NCI-H524 (cell line): Measurements from ENCODE around the gene DNASE2B.
A peak's percentile ranks its signal among the peaks of the same experiment; 100 is the strongest.

Source experiments
- DNase-seq, 2 experiments: peaks; one replicate each; lab custom pipeline; 2025; lab: John Stamatoyannopoulos, UW

DNASE2B gene, protein sequence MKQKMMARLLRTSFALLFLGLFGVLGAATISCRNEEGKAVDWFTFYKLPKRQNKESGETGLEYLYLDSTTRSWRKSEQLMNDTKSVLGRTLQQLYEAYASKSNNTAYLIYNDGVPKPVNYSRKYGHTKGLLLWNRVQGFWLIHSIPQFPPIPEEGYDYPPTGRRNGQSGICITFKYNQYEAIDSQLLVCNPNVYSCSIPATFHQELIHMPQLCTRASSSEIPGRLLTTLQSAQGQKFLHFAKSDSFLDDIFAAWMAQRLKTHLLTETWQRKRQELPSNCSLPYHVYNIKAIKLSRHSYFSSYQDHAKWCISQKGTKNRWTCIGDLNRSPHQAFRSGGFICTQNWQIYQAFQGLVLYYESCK

DNA sequence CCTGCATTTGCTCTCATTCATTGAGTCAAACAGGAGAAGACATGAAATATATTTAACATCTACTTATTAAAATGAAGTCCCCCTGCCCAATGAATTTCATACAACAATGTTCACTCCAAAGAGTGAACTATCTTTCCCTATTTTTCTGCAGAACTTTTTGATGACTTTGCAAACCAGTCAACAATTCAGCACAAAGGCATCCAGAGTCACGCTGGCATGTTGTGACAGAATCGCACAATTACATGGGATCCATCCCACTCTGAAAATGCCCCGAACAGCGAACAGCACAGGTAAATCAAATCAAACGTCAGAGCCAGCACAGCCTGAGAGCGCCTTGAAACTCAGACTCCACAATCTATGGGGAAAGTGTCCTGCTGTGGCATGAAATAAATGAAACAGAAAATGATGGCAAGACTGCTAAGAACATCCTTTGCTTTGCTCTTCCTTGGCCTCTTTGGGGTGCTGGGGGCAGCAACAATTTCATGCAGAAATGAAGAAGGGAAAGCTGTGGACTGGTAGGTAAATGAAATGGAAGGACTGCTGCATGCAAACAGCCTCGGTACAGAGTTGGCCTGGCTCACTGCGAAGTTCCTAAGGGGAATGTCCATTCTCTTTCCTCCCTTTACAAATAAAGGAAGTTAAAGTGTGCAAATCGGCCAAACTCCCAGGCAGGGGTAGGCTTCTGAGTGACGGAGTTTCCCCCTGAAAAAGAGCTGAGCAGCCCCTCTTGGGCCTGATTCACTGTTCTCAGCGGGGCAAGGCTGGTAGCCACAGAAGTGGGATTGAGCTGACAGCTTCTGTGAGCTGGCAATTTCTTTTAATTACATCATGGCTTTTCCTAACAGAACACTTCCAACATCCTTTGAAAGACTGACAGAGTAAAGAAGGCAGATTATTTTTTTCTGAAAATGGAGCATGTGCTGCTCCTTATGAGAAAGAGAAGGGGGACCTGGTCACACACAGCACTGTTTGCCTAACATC, at the start of gene DNASE2B:
TSS of gene DNASE2B (plus strand) at position 310 of the 981 bp plus-strand sequence. CDS start at position 391, 81 bp downstream.
- no peak for DNase-seq

DNA sequence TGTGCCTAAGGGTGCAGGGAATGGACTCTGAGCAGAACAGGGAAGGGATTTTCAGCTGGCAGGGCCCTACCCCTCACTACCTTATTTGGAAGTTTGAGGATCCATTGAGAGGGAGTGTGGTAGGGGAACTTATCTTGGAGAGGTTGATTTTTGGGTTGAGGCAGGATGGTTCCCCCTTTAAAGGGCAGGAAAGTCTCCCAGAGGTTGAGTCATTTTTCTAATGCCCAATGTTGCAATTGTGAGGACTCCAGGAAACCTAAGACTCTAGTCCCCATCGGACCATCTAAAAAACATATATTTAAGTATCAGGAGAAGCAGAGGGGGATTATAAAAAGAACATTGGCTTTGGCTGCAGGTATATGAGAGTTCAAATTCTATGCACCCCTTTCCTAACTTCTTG, 49.5 kb upstream of the DNASE2B start:
- no peak for DNase-seq

DNA sequence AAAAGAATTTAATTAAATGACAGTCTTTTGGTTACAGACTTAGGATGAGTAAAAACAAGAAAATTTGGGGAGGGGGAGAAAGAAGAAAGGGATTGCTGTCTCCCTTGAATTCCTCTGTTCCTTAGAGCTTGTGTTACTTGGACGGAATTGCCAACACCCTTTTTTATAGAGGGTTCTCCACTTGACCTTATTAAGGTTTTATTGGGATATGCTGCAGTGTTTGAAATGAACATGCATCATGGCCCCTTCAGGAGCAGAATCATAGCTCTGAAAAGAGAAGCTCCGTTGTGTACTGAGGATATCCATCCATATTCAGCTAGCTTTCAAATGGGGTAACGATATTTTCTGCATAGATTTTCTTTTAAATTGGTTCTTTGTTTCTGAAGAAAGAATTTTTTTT, 48.2 kb upstream of the DNASE2B start:
- DNase-seq = no peak

DNA sequence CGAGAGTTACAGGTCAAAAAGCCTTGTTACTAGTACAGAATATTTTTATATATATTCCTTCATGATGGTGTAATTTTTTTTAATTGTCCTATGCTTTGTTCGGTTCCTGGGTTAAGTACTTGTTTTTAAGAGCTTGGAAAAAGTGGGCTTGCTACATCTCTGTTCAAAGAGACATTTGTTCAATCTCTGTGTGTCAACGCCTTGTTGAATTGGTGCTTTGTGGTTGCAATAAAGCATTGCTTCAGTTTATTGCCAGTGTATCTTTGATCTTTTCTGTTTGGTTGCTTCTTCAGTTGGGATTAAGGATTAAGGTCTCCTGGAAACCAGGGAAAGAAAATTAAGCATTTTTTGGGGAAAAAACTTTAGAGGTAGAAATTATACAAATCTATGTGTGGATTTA, 47.7 kb upstream of the DNASE2B start:
- no peak for DNase-seq

DNA sequence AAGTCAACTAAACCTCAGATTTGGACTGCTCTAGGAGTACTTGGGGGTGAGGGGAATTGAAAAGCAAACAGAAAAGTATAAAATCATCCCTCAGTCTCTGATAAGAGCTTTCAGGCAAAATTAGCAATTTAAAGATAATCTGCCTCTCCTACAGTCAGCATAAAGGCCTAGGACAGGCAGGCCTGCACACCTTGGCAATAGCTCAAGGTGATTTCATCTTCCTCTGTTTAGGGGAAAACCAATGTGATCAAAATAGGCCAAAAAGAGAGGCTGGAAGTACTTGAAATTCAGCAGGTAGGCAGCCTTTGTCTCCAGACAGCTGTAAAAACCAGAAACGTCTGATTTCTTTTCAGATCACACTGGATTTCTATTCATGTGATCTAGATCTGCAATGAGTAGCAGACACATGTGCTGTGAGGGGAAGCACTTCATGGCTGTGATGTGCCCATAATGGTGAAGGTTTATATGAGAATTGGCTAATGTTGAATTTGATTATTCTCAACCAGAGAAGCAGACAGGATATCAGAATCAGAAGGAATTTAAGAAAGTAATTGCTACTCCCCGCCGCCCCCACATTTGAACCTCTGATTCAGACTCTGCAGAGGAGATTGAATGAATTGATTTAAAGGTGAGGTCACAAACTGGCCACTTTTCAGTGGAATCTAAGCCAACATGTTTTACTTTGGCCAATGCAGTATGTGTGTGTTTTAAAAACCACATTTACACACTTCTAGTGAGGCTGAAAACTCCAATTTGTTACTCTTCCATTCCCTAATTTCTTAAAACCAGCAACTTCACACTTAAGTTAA, 45.8 kb upstream of the DNASE2B start:
- DNase-seq = no peak

DNA sequence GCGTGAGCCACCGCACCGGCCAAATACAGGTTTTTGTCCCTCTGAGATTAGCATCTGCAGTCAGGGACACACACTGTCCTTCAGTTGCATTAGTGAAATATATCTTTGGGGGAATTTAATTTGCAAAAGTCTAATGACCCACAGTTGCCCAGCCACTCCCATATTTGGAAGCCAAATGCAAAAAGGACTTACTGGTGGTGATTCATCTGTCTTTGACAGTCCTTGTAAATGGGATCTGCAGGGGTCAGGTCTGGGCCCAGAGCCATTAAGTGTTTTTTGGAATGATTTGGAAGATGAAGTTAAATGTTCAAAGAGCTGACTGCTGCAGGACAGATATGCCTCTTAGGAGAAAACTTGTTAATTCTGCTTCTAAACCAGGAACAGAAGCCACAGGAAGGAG, 44.6 kb upstream of the DNASE2B start:
- no peak for DNase-seq

DNA sequence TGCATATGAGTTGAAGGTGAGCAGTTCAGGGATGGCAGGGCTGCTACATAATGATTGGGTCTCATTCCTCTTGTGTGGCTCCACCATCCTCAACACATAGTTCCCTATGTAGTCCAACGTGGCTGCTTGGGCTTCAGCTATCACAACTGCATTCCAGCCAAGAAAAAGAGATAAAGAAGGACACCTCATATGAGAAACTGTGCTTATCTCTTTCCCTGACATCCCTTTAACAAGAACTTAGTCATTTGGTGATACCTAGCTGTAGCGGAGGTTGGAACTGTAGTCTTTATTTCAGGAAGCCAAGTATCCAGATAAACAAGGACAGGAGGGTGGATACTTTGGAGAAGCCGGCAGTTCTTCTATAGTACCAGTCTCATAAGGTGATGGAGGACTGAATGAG, 42.7 kb upstream of the DNASE2B start:
- DNase-seq = no peak

DNA sequence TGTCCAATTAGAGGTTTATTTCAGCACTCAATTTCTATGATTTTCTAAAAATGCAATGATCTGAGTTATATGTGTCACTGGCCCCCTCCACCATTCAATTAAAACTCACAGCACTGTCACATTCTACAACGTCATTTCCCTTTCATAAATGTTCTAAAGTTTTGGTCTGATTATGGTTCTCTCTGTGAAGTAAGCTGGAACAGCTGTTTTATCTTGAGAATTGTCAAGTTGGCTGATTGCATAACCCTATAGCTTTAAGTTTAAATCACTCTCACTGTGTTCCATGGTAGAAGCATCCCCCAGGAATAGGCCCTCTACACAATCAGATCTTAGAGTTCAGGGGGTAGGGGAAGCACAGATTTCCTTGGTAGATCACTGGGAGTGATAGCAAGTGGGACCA, 41.4 kb upstream of the DNASE2B start:
- DNase-seq = no peak

DNA sequence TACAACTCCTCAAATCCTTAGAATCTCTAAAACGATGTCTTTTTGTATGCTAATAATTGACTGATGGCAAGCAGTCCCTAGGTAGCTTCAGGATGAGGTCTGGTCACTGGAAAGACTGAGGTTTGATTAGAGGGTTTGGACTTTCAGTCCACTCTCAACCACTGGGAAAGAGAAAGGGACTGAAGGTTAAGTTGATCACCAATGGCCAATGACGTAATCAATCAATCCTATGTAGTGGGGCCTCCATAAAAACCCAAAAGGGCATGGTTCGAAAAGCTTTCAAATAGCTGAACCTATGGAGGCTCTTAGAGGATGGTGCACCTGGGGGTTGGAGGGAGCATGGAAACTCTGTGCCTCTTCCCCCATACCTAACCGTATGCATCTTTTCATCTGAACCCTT, 39.6 kb upstream of the DNASE2B start:
- no peak for DNase-seq

DNA sequence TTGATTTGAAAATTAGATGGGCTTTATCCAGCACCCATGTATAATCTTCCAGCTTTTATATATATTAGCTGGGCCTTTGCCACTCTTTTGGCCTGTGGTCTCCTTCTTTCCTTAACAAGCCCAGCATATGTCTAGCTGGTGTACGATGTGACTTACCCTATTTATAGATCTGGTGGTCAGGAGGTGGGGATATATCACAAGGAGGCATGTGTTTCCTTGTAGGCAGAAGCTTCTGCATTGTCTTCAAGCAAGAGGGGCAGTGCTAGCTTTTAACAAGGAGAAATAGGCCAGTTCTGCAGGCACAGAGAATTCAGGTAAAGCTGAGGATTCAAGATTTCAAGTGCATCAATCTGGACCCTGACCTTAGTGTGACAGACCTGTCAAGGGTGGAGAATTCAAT, 38.0 kb upstream of the DNASE2B start:
- no peak for DNase-seq

DNA sequence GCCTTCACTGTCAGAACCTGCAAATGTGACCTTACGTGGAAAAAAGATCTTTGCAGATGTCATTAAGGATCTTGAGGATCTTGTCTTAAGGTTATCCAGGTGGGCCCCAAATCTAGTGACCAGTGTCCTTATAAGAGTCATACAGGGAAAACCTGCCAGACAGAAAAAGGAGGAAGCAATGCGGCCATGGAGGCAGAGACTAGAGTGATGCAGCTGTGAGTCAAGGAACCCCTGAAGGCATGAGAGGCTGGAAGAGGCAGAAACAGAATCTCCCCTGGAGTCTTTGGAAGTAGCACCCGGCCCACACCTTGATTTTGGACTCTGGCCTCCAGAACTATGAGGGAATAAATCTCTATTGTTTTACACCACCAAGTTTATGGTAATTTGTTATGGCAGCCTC, 36.5 kb upstream of the DNASE2B start:
- DNase-seq = no peak

DNA sequence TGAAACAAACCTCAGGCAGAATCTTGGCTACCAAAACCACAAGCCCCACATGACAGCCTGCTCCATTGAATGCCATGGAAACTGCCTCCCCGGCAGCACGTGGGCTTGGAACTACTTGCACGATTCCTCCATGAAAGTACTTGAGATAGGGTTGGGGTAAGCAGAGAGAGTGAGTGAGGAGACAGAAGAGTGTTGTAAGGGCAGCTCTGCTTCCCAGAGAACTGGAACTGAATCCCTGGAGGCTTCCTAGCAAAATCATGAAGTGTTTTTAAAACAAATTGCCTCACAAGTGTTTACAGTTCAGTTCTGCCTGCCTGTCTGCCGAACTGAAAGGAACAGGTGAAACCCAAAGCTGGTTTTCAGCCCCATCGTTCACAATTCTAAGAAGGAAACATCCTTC, 35.3 kb upstream of the DNASE2B start:
- DNase-seq = no peak

DNA sequence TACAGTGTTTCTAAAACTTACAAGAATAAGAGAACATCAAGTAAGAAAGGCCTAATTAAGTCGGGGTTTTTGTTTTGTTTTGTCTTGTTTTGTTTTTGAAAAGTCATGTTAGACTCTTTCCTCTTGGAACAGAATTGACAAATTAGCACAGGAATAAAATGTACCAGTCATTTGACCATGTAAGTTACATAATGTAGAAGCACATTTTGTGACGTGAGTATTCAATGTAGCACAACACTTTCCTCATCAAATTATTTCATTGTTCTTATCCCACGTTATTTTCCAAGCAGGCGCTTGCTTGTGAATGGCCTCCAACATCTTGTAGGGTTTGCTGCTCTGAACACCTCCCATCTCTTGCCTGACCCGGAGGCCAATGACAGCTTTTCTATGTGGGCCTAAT, 34.7 kb upstream of the DNASE2B start:
- no peak for DNase-seq

DNA sequence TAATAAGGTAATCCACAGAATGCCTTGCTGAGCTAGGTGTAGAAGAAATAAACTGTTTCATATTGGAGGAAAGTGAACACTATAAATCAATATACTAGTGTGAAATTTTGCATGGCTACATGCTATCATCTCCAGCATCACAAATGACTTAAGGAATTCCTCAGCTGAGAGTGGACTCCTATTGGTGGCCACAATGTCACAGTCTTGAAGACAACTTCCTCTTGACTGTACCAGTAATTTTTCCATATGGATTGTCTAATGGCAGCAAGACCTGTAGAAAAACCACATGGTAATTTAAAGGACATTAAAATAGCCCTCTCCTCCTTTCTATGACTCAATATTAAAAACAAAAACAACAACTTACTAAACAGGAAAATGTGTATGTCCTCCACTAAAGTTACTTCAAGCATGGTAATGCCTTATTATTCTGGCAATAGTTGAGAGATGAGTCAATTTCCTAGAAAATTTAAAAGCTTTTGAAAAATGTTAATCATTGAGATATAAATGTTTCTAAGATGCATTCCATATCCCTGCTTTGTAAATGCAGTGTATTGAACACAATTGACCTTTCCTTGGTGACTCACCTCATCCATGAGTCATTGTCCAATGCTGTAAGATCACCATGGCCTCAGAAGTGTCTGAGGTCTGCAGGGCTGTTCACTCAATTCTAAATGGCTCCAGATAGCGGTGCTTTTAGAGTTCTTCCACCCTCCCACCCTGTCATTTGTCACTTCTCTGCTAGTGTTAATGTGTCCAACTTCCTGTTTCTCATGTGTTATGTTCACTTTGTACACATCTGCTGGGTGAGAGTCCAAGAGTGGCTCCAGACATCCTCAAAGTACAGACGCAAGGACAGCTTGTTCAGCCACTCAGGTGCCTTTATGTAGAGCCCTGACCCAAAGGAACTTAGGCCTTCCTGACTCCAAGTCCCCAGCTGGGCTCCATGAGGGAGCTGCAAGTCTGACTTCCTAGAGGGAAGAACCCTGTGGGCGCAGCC, 32.8 kb upstream of the DNASE2B start:
- DNase-seq = no peak

DNA sequence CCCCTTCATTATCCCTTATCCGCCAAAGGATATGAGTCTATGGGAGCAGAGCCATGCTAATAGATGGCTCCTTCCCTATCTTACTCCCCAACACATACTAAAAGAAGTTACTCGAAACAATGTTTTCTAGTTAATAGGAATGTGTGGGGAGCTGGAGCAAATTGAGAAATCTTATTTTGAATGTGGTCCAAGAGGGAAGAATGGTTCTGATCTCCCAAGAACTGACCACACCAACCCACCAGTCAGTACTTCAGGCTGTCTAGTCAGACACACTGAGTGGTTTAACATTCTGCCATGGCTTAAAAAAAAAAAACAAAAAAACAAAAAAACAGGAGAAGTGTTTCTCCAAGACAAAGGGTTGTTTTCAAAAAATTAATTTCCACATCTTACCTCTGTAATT, 31.5 kb upstream of the DNASE2B start:
- DNase-seq = no peak

DNA sequence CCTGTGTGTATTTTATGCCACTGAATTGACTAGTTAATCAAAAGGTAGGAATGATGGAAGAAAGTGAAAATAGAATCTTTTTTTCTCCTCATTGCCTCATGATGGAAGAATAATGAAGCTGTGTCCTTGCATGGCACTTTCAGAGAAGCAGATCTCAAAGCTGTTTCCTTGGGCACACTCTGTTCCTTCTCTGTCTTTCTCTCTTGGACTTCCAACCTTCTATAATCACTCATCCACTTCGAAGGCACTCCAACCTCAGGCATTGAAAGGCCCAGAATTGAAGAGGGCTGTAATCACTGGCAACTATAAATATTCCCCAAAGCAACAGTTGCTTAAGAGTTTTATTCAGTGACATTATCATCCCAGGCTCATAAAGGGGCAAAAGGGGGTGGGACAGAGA, 31.1 kb upstream of the DNASE2B start:
- DNase-seq = no peak

DNA sequence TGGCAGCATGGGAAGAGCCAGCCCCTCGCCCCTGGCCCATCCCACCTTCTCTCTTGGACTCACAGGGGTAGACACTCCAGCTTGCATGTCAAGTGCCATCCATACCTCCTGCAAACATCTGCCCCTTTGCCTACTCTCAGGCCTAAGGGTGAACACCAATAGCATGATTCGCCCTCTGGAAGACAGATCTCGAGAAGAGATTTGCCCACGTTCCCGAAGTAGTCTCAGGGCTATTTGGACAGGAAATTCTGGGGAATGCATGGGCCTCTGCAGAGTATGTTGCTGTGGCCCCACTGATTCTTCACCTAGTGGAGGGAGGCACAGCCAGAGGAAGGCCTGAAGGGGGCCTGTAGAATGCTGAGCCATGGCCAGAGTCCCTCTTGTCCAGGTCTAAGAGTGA, 29.8 kb upstream of the DNASE2B start:
- no peak for DNase-seq

DNA sequence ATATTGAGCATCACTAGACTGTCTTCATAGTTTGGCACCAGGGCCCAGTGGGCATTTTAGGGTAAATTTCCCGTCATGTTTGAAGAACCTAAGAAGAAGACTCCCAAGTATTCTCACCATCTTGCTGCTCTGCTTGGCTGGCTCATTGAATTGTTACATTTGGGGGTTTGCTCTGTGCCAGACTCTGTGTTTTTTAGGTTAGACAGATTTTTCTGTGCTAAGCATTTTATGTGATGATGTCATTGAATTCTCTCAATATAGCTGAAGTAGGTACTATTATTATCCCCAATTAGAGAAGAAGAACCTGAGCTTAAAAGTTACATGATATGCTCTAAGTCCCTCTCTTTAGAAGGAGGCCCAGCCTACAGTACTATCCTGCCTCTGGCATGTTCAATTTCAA, 28.0 kb upstream of the DNASE2B start:
- no peak for DNase-seq

DNA sequence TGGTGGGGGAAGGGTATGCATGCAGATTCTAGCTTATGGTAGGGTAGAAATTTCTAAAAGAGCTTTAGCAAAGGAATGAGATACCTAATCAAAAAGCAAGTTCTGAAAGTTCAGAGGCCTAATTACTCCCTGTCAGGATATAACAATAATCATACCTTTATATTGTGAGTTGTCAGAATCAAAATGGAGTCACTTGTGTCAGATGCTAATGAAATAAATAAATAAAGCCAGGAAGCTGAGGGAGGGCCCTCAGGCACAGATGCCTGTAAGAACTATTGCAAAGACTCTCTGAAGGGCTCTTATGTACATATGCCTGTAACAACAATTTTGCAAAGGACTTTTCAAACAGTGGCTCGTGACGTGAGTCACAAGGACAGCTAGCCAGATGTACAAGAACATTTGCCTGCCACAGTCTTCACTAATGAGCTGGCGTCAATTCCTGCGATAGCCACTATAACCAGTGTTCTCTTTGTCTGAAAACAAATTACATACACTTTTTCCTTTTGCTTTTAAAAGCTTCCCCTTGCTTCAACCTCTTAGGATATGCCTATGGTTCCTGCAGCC, 27.4 kb upstream of the DNASE2B start:
- DNase-seq = peak in 1 of 2 experiments; percentile 53

DNA sequence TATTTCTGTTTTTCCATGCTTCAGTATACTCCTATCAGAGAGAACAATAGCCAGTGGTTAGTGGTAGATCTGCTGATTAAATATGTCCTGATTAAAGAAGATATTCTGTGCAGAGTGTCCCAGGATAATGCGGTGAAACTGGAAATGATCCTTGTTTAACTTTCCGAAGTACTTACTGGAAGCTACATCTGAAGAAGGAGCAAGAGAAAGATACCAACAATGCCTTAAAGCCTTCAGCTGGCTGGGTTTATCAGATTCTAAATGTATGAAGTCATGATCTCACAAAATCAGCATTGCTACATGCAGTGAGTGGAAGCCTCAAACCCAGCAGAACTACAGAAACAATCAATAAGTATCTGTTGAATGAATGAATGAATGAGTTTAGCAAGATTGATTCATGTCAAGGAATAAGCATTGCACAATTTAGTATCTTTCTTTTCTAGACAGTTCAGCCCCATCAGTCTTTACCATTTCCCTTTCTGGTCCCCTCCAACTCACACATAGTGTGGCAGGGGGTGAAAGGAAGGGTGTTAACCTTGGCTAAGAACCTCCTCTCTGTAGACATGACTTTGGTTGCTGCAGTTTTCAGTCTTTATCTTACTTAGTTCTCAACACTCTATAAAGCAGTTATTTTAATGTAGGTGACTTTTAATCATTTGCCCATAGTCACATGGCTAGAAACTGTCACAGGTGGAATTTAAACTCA, 24.7 kb upstream of the DNASE2B start:
- DNase-seq = no peak
